Keratinocyte (primary cell): ENCODE data around the gene ACTRT3.

Experiments used
- EZH2 ChIP-seq: IDR thresholded peaks from one replicate; pipeline ENCODE4 v1.6.1; 2012; ENCODE audit warnings: inconsistent platforms, mild to moderate bottlenecking, low read length, moderate library complexity
- TF ChIP-seq, protein P1 (sequence below), 3 experiments: IDR thresholded peaks in 1 of 3; conservative IDR thresholded peaks in 1 of 3; optimal IDR thresholded peaks in 1 of 3; 2 replicates in 2 of 3; 3 replicates in 1 of 3; pipeline versions ENCODE3 to v1.5.1; 2011; ENCODE audit warnings: low read length in 3 of 3, mild to moderate bottlenecking in 3 of 3, moderate library complexity in 2 of 3, control low read depth in 1 of 3, inconsistent platforms in 1 of 3; ENCODE audit not compliant: insufficient read depth in 2 of 3; ENCODE audit errors: extremely low read depth in 1 of 3

GRCh38 chr3:169769287-169770181 lies at the start of gene ACTRT3:
- TF ChIP-seq, protein P1, sequence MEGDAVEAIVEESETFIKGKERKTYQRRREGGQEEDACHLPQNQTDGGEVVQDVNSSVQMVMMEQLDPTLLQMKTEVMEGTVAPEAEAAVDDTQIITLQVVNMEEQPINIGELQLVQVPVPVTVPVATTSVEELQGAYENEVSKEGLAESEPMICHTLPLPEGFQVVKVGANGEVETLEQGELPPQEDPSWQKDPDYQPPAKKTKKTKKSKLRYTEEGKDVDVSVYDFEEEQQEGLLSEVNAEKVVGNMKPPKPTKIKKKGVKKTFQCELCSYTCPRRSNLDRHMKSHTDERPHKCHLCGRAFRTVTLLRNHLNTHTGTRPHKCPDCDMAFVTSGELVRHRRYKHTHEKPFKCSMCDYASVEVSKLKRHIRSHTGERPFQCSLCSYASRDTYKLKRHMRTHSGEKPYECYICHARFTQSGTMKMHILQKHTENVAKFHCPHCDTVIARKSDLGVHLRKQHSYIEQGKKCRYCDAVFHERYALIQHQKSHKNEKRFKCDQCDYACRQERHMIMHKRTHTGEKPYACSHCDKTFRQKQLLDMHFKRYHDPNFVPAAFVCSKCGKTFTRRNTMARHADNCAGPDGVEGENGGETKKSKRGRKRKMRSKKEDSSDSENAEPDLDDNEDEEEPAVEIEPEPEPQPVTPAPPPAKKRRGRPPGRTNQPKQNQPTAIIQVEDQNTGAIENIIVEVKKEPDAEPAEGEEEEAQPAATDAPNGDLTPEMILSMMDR (optimal IDR thresholded peaks at IDR 0.05 in 1 of 3, IDR thresholded peaks at IDR 0.05 in 1 of 3, conservative IDR thresholded peaks at IDR 0.05 in 1 of 3; ENCODE audit: extremely low read depth in 1 of 3, insufficient read depth in 2 of 3, low read length in 3 of 3), result peak in 2 of 3 experiments; percentile 24 to 26
- no peak for TF ChIP-seq EZH2
